ENCODE data around the gene NRL. TPM values are rescaled to one million over a fixed set of nuclear protein-coding genes. Genes with fewer than 3 reads are reported as not detected.

NRL gene
- total RNA-seq, 1 experiment from 2014 or later: 2.5 TPM

DNA sequence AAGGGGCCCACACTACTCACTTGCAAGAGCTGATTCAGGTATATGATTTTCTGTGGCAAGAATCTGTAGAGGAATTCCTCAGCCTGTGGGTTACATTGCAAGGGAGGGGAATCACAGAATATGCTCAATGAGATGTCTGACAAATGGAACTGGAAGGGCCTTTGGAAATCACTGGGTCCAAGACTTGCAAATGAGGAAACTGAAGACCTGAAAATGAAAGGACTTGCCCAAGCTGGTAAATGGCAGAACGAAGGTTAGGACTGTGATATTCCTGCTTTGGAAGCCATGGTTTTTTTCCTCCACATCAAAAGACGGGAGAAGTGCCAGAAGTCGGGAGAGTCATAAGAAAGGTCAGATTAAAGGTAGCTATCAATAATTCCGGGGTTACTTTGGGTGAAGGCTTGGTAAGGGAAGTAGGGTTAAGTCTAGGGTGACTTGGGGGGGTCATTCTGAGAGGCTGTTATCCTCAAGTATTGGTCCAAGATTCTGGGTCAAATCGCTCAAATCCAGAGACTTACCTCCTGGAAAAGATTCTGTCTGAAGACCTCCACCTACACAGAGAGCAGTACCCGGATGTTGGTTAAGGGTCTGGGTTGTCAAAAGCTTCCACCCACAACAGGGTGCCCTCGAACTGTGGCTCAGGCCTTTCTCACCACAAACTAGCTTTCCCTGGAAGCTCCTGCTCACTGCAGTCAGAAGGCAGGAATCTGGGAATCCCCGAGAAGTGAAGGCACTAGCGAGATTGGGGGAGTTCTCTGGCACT is 31.1 kb upstream of the NRL start:
- TF ChIP-seq, protein P1, sequence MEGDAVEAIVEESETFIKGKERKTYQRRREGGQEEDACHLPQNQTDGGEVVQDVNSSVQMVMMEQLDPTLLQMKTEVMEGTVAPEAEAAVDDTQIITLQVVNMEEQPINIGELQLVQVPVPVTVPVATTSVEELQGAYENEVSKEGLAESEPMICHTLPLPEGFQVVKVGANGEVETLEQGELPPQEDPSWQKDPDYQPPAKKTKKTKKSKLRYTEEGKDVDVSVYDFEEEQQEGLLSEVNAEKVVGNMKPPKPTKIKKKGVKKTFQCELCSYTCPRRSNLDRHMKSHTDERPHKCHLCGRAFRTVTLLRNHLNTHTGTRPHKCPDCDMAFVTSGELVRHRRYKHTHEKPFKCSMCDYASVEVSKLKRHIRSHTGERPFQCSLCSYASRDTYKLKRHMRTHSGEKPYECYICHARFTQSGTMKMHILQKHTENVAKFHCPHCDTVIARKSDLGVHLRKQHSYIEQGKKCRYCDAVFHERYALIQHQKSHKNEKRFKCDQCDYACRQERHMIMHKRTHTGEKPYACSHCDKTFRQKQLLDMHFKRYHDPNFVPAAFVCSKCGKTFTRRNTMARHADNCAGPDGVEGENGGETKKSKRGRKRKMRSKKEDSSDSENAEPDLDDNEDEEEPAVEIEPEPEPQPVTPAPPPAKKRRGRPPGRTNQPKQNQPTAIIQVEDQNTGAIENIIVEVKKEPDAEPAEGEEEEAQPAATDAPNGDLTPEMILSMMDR (conservative IDR thresholded peaks at IDR 0.05): no peak
- Mint-ChIP-seq H3K4me3 (peak overlapping the region; percentile 96 to 99), H3K36me3 (ENCODE audit: insufficient read depth in 1 of 3, low read depth in 3 of 3) (peaks cover 9 to 52% (median 50%) of the 10 kb centered on the region in 3 experiments), H3K9me3 (no peaks in the 10 kb centered on the region), H3K4me1 (peaks cover 24% of the 10 kb centered on the region in 2 experiments), H3K27me3 (ENCODE audit: low read depth) (no peaks in the 10 kb centered on the region), H3K27ac (peak overlapping the region; percentile 68 to 92 (median 68); a peak in 5 of 7 replicates)
- H4K8ac ChIP-seq (replicated peaks; ENCODE audit: insufficient read length, low read depth, low read length): no peak overlapping the region
- H3K56ac ChIP-seq (ENCODE audit: insufficient read length, low read depth, low read length): no peak overlapping the region
- no peak overlapping the region for H3K4ac ChIP-seq (ENCODE audit: low read depth, low read length)
- no peak overlapping the region for H2BK20ac ChIP-seq (ENCODE audit: low read depth, low read length, poor library complexity, severe bottlenecking)
- H2AFZ ChIP-seq (ENCODE audit: low read length): no peak overlapping the region
- peak overlapping the region; percentile 86 for H3K9ac ChIP-seq (ENCODE audit: extremely low read depth, insufficient read length, low read length)
- H3K79me2 ChIP-seq (ENCODE audit: insufficient read depth, low read length): peaks cover 8% of the 10 kb centered on the region; the same call in 1 of the 2 replicates
- H2BK15ac ChIP-seq (ENCODE audit: low read depth, low read length): no peak overlapping the region
- H3K4me1 ChIP-seq (ENCODE audit: insufficient read depth, low read length): no peaks in the 10 kb centered on the region
- H3K23me2 ChIP-seq (ENCODE audit: insufficient read length, low read depth, low read length, poor library complexity, severe bottlenecking): peaks cover 19% of the 10 kb centered on the region
- H4K5ac ChIP-seq (ENCODE audit: insufficient read length, low read depth, low read length): no peak overlapping the region
- H2BK120ac ChIP-seq (ENCODE audit: low read depth, low read length, poor library complexity, severe bottlenecking): no peak overlapping the region
- H3T11ph ChIP-seq (ENCODE audit: low read length): no peak overlapping the region
- H3K79me1 ChIP-seq (ENCODE audit: insufficient read depth, low read depth, low read length, poor library complexity, severe bottlenecking): peaks cover 4% of the 10 kb centered on the region
- no peak for DNase-seq
- no peak overlapping the region for H2AK5ac ChIP-seq (ENCODE audit: insufficient read length, low read length)
- no peak overlapping the region for H3K23ac ChIP-seq (ENCODE audit: insufficient read length, low read depth, low read length)
- no peak overlapping the region for H2BK5ac ChIP-seq (ENCODE audit: insufficient read length, low read length)
- H2BK12ac ChIP-seq (ENCODE audit: insufficient read length, low read depth, low read length): no peak overlapping the region
- no peak overlapping the region for H3K27ac ChIP-seq (ENCODE audit: insufficient read length, low read depth, low read length)
- no peaks in the 10 kb centered on the region for H4K20me1 ChIP-seq (ENCODE audit: control insufficient read depth, insufficient read depth, insufficient read length)
- peak overlapping the region; percentile 83 for H3K4me2 ChIP-seq (ENCODE audit: insufficient read depth, insufficient read length, low read length)
- no CpG with 5 or more reads among the region's 9 CpGs for WGBS (ENCODE audit: extremely low coverage, insufficient read length, low lambda C conversion rate)
- H3K9me3 ChIP-seq (ENCODE audit: control insufficient read depth, low read depth, low read length): no peaks in the 10 kb centered on the region
- H3K27me3 ChIP-seq (ENCODE audit: insufficient read depth, low read length): no peaks in the 10 kb centered on the region
- H3K14ac ChIP-seq (ENCODE audit: insufficient read depth, low read length): peak overlapping the region; percentile 81; the same call in 1 of the 2 replicates
- H3K18ac ChIP-seq (ENCODE audit: insufficient read length, low read depth, low read length): peak overlapping the region; percentile 77
- H4K91ac ChIP-seq (ENCODE audit: insufficient read length, low read depth, low read length): no peak overlapping the region

Data from H9 (cell line).